NCI-H1092 (cell line): ENCODE results near the gene TLN1.

ENCODE experiments used
- DNase-seq: peaks from one replicate; lab custom pipeline; 2025; lab: John Stamatoyannopoulos, UW

TLN1 gene

DNA sequence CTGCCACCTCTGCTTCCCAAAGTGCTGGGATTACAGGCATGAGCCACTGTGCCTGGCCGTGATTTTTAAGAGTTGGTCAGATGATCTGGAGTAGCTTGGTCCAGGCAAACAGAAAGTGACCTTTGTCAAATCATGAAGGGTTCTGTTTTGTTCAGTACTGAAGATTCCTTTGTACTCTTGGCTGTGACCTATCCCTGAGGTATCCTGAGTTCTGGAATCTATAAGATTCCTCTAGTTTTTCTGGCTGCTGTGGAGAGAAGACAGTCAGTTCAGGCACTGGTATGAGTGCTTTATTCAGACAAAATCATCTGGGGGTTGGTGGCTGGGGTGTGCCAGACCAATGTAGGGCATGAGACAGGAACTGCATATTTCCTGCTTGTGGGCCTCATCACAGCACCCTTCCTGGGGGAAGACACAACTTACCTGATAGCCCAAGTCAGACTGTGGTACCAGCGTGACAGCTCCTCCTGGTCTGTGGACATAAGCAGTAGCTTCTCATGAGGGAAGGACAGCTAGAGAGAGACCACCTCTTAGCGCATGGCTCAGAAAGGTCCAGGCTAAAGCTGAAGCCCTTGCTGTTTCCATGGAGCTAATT is 70.1 kb downstream of the TLN1 start:
- DNase-seq = no peak

DNA sequence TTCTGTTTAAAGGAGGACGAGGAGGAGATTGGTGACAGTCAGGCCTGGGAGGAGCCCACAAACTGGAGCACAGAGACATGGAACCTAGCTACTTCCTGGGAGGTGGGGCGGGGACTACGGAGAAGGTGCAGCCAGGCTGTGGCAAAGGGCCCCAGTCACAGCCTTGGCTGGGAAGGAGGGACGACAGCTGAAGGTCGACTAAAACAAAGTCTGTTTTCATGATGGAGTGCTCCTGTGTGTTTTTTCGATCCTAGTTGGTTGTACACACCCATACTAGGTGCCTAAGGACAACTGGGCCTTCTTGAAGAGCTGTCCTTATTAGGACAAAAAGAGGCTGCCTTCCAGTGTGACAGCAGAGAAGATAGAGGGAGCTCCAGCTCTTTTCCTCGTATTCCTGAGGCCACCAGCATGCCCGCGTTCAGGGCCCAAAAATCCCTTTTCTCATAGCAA is 71.0 kb downstream of the TLN1 start:
- DNase-seq = no peak

DNA sequence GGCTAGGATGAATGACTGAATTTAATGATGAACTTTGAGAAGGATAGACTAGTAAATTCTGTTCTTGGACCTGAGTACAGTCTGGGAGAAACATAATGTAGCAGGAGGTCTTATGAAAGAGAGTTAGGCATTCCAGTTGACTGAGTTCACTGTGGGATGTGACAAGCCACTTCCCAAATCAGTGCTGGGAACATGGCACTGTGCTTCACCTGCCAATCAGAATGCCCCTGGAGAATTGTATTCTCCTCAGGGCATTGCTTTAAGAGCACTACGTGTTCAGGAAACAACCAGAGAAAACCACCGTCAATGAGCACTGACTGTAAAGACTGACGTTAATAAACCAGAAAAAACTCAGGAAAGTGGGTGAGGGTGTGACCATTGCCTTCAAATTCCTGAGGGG is 72.7 kb downstream of the TLN1 start:
- no peak for DNase-seq

DNA sequence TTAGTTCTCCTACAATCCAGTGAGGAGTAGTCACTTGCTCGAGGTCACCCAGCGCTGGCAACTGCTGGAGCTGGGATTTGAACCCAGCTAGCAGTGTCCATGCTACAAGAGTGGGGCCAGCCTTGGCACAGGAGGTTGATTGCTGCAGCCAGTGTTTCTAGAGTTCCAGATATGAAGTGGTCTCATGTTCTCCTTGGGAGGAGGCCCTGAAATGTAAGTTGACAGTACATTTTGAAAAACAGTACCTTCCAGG is 73.1 kb downstream of the TLN1 start:
- no peak for DNase-seq

DNA sequence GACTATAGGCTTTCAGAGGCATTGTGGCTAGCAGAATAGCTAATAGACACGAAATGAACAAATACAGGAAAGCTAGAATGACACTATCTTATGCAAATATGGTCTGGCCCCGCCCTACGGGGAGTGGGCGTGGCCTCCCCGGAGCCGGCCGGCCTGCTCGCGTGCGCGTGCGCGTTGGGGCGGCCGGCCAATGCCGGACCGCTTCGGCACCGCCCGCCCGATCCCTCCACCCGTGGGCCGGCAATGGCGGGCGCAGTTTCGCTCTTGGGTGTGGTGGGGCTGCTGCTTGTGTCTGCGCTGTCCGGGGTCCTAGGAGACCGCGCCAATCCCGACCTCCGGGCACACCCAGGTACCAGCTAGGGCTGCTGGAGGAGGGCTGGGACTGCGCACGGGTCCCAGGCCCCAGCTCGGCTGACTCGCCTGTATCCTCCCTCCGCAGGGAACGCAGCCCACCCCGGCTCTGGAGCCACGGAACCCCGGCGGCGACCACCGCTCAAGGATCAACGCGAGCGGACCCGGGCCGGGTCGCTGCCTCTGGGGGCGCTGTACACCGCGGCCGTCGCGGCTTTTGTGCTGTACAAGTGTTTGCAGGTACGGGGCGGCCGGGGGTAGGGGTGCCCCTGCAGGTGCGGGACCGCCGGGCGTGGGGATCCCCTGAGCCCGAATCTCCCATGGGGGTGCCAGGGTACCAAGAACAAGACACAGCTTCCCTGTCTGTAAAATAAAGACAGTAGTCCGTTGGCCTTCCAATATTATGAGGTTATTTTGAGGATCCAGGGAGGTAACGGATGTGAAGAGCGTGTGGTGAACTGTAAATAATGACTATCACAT is 73.6 kb downstream of the TLN1 start, which contains the start of gene CCDC107:
Gene CCDC107 (plus strand): TSS at position 156 of the 831 bp plus-strand sequence. CDS start 88 bp downstream, at position 244.
- peak; percentile 84 for DNase-seq

DNA sequence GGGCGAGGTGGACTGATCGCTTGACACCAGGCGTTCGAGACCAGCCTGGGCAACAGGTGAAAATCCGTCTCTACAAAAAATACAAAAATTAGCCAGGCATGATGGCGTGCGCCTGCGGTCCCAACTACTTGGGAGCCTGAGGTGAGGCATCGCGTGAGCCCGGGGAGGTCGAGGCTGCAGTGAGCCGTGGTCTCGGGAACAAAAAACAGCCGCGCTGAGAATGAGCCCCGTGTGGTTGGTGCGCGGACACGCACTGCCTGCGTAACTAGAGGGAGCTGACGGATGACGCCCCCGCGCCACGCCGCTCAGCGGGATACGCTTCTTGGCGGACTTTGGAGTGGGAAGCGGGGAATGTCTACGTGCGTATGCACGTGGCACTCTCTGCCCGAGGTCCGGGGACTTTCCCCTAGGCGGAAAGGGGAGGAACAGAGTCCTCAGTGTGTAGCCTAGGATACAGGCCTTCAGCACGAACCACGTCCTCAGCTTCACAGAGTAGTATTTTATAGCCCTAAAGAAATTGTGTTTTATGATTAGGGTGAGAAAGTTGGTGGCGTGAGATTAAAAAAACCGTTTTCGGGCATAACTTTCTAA is 74.4 kb downstream of the TLN1 start, which contains the start of gene RMRP:
Gene RMRP (minus strand): TSS at position 474 of the 591 bp plus-strand sequence.
- DNase-seq = peak; percentile 99

DNA sequence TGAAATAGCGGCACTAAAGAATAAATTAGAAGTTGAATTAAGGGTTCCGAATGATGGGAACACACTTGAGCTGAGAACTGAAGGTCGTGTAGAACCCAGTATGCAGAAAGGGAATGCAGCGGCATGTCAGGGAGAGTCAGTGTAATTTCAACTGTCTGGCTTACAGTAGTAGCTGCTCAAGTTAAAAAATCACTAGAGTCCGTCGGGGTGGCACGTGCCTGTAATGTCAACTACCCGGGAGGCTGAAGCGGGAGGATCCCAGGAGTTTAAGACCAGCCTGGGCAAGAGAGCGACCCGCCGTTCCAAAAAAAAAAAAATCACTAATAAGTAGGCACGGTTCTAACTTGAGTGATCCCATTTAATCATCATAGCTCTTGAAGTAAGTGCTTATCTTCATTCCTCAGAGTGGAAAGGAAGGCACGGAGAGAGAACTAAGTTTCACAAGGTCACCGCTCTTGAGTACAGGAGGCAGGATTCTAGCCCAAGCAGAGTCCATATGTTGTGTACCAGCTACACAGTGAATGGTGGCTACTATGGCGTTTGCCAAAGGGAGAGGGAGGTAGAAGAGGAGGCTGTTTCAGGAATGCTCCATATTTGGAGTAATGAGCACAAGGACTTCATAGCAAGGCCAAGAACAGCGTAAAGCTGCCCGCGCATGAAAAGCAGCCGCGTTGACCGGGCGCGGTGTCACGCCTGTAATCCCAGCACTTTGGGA is 75.0 kb downstream of the TLN1 start:
- DNase-seq = peak; percentile 54

DNA sequence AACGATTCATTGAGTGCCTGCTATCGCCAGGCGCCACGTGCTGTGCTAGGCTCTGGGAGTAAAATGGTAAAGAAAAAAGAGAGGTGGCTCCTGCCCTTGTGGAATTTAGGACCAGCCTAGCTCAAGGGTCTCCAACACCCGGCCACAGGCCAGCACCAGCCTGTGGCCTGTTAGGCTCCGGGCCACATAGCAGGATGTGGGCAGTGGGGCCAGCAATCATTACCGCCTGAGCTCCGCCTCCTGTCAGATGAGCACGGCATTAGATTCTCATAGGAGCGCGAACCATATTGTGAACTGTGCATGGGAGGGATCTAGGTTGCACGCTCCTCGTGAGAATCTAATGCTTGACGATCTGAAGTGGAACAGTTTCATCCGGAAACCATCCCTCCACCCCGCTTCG is 75.6 kb downstream of the TLN1 start:
- no peak for DNase-seq

DNA sequence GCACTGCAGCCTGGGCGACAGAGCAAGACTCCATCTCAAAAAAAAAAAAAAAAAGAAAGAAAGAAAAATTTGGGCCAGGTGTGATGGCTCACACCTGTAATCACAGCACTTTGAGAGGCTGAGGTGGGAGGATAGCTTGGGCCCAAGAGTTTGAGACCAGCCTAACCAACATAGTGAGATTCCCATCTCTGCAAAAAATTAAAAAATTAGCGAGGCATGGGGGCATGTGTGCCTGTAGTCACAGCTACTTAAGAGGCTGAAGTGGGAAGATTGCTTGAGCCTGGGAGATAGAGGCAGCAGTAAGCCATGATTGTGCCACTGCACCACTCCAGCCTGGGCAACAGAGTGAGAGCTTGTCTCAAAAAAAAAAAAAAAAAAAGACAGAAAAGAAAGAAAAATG is 78.4 kb downstream of the TLN1 start:
- DNase-seq = no peak

DNA sequence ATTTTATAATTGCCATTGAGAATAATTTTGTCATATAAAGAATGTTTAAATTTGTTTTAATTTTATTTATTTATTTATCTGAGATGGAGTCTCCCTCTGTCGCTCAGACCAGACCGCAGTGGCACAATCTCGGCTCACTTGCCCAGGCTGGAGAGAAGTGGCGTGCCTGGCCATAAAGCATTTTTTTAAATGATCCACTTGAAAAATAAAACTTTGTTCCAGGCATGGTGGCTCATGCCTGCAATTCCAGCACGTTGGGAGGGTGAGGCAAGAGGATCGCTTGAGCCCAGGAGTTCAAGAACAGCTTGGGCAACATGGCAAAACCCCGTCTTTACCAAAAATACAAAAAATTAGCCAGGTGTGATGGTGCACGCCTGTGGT is 79.2 kb downstream of the TLN1 start:
- no peak for DNase-seq

DNA sequence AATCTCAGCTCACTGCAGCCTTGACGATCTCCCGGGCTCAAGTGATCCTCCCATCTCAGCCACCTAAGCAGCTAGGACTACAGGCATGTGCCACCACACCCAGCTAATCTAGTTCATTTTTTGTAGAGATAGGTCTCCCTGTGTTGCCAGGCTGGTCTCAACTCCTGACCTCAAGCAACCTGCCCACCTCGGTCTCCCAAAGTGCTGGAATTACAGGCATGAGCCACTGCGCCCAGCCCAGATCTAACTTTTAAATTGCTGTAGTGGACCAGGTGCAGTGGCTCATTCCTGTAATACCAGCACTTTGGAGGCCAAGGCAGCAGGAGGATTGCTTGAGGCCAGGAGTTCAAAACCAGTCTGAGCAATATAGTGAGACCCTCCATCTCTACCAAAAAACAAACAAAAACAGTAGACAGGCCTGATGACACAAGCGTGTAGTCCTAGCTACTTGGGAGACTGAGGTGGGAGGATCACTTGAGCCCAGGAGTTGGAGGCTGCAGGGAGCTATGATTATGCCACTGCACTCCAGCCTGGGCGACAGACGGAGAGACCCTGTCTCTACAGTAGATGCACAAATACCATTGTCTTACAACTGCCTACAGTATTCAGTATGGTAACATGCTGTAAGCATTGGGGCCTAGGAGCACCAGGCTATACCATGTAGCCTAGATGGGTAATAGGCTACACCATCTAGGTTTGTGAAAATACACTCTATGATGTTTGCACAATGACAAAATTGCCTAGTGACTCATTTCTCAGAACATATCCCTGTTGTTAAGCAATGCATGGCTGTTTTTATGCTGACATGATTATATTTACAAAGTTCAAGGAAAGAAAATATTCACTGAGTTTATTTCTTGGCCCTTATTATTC is 79.8 kb downstream of the TLN1 start:
- DNase-seq = no peak

DNA sequence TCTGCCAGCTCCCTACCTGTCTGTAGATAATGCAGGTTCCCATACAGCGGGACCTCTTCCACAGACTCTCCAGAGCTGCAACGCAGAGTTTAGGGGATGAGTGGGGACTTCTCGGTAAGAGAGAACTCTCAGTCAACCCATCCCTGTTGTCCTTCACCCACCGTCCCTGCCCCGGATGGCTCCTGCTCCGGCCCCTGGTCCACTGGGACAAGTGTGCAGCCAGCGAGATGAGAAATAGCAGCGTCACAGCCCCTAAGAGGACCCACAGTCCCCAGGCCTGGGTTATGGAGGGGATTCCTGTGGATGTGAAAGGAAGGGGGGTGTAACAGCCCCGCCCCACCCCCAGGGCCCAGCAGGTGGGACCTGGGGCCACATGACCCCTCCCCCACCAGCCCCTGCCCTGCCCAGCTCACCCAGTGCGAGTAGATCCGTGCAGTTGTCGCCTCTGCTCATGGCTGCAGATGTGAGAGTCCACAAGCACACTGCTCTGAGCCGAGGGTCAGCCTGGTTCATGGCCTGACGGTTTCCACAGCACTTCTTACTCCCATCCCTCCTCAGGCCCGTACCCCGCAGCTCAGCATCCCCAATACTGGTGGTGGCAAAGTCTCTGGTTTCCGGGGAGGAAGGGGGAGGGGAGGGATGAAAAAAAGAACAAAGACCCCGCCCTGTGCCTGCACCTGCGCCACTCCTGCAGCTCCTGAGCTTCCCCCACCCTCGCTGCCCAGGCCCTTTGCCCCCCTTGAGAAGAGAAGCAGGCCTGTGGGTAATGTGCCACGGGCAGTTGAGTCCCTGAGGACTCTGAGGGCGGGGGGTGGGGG is 81.4 kb downstream of the TLN1 start, which contains the start of gene SIT1:
Gene SIT1 (minus strand): TSS at position 591 of the 818 bp plus-strand sequence. CDS start 78 bp downstream, at position 513.
- DNase-seq = no peak

DNA sequence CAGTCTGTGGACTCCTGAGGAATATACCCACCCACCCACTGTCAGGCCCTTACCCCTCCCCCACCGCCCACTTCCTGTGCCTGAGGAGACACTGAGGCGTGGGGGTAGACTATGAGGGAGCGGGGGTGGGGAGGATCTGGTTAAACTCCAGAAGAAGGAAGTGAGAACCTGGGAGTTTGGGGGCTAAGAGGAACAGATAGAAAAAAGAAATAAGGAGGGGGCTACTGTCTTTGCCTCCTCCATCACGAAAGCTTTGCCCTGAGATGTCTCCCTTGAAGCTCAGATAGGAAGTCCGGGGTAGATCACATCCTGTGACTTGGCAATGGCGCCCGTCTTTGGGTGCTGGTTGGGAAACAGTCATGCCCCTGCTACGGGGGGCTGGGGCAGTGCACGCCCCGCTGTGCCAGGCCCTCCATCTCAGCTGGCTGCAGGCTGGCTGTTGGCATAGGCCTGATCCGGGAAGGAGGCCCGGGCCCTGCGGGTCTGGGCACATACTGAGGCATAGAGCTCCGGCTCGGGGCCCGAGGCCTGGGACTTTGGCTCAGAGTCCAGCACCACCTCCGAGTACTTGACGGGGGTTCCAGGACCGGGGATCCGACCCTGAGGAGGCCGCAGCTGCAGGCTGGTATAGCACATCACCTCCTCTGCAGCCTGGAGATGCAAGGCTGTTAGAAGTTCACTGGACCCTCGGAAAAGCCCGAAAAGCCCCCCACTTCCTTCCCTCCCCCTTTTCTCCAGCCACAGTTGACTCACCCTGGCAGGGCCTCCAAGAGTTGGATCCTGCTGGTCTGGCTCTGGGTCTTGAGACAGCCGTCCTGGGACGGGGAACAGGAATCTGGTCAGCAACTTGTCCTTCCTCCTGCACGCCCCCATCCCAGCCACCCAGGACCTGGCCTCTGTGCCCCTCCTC is 82.3 kb downstream of the TLN1 start:
- DNase-seq = no peak
